Mesenchymal stem cell (in vitro differentiated cells and primary cell): Measurements from ENCODE around the gene SDHAF2.
"Not testable (repeated sequence)": the region's sequence is repeated elsewhere in the genome, so short reads cannot be mapped to it uniquely, and the experiment has no call there.

Source experiments
- DNase-seq: peaks from one replicate; pipeline ENCODE4 v3.0.0-alpha.2; 2013
- H2AFZ ChIP-seq: one replicate; pipeline ENCODE4 v1.6.1; 2013; ENCODE audit warnings: low read depth, mild to moderate bottlenecking, control low read depth, inconsistent platforms, low read length, moderate library complexity
- H2AK5ac ChIP-seq: 2 replicates; pipeline ENCODE4 v1.6.1; 2013; ENCODE audit warnings: low read length, moderate library complexity, mild to moderate bottlenecking, inconsistent platforms; ENCODE audit not compliant: severe bottlenecking
- H2BK120ac ChIP-seq: one replicate; pipeline ENCODE4 v1.6.1; 2013; ENCODE audit warnings: low read depth, mild to moderate bottlenecking, inconsistent platforms, low read length, moderate library complexity
- H2BK12ac ChIP-seq, 2 experiments: one replicate each; pipeline ENCODE4 v1.6.1; 2013; ENCODE audit warnings: inconsistent platforms in 2 of 2, low read length in 2 of 2, mild to moderate bottlenecking in 2 of 2, moderate library complexity in 2 of 2, control low read depth in 1 of 2
- H2BK15ac ChIP-seq: one replicate; pipeline ENCODE4 v1.6.1; 2013; ENCODE audit warnings: mild to moderate bottlenecking, low read depth, inconsistent platforms; ENCODE audit not compliant: poor library complexity, severe bottlenecking
- H2BK5ac ChIP-seq: 2 replicates; pipeline ENCODE4 v1.6.1; 2013; ENCODE audit warnings: low read depth, mild to moderate bottlenecking, low read length, control low read depth, inconsistent platforms; ENCODE audit not compliant: poor library complexity, severe bottlenecking
- H3K14ac ChIP-seq, 2 experiments: one replicate each; pipeline ENCODE4 v1.6.1; 2013; ENCODE audit warnings: inconsistent platforms in 2 of 2, low read length in 2 of 2, control low read depth in 1 of 2, mild to moderate bottlenecking in 1 of 2, moderate library complexity in 1 of 2
- H3K18ac ChIP-seq, 2 experiments: one replicate each; pipeline ENCODE4 v1.6.1; 2013; ENCODE audit warnings: inconsistent platforms in 2 of 2, low read length in 2 of 2, control low read depth in 1 of 2, low read depth in 1 of 2, mild to moderate bottlenecking in 1 of 2
- H3K23ac ChIP-seq, 2 experiments: one replicate each; pipeline ENCODE4 v1.6.1; 2013; ENCODE audit warnings: inconsistent platforms in 2 of 2, low read length in 2 of 2, mild to moderate bottlenecking in 2 of 2, moderate library complexity in 2 of 2, control low read depth in 1 of 2
- H3K27ac ChIP-seq: 2 replicates; pipeline ENCODE4 v1.5.1; 2013; ENCODE audit warnings: mild to moderate bottlenecking, moderate library complexity, low read length, control low read depth, inconsistent platforms; ENCODE audit not compliant: poor library complexity, severe bottlenecking
- H3K27me3 ChIP-seq, 2 experiments: 2 replicates each; pipeline versions ENCODE4 v1.6.1 to v1.7.0; 2013; ENCODE audit warnings: low read length in 2 of 2, mild to moderate bottlenecking in 2 of 2, moderate library complexity in 2 of 2, control low read depth in 1 of 2, inconsistent platforms in 1 of 2; ENCODE audit not compliant: control insufficient read depth in 1 of 2, insufficient read depth in 1 of 2
- H3K36me3 ChIP-seq, 2 experiments: 2 replicates each; pipeline versions ENCODE4 v1.6.1 to v1.7.0; 2013; ENCODE audit warnings: low read length in 2 of 2, control low read depth in 1 of 2, inconsistent platforms in 1 of 2, low read depth in 1 of 2, mild to moderate bottlenecking in 1 of 2; ENCODE audit not compliant: insufficient read depth in 2 of 2, control insufficient read depth in 1 of 2
- H3K4ac ChIP-seq, 2 experiments: one replicate each; pipeline ENCODE4 v1.6.1; 2013; ENCODE audit warnings: inconsistent platforms in 2 of 2, low read length in 2 of 2, mild to moderate bottlenecking in 2 of 2, moderate library complexity in 2 of 2, control low read depth in 1 of 2, low read depth in 1 of 2
- H3K4me1 ChIP-seq: 2 replicates; pipeline ENCODE4 v1.6.1; 2013; ENCODE audit warnings: low read depth, low read length, control low read depth; ENCODE audit not compliant: control insufficient read depth, insufficient read depth
- H3K4me2 ChIP-seq: 2 replicates; pipeline ENCODE4 v1.6.1; 2013; ENCODE audit warnings: low read length, mild to moderate bottlenecking, inconsistent platforms; ENCODE audit not compliant: poor library complexity, severe bottlenecking
- H3K4me3 ChIP-seq, 2 experiments: 2 replicates each; pipeline versions ENCODE4 v1.5.1 to v1.7.0; 2013; ENCODE audit warnings: low read length in 2 of 2, mild to moderate bottlenecking in 2 of 2, control low read depth in 1 of 2, low read depth in 1 of 2; ENCODE audit not compliant: insufficient read depth in 1 of 2
- H3K79me1 ChIP-seq: replicated peaks from 2 replicates; pipeline ENCODE4 v1.6.1; 2013; ENCODE audit warnings: mild to moderate bottlenecking, control low read depth, low read length, inconsistent platforms; ENCODE audit not compliant: poor library complexity, severe bottlenecking
- H3K9ac ChIP-seq: 2 replicates; pipeline ENCODE4 v1.7.0; 2013; ENCODE audit warnings: mild to moderate bottlenecking, low read length, moderate library complexity
- H3K9me3 ChIP-seq: 2 replicates; pipeline ENCODE4 v1.7.0; 2013; ENCODE audit warnings: mild to moderate bottlenecking, low read length; ENCODE audit not compliant: control insufficient read depth
- H4K8ac ChIP-seq: one replicate; pipeline ENCODE4 v1.6.1; 2013; ENCODE audit warnings: inconsistent platforms, mild to moderate bottlenecking, low read length, moderate library complexity
- H4K91ac ChIP-seq: one replicate; pipeline ENCODE4 v1.6.1; 2013; ENCODE audit warnings: mild to moderate bottlenecking, low read length, inconsistent platforms
- WGBS: methylation state at CpG from one replicate; pipeline ENCODE4 v1.1.7; 2013; ENCODE audit warnings: mixed read lengths; 5-methylcytosine and 5-hydroxymethylcytosine counted together

The SDHAF2 gene

GRCh38 chr11:61430839-61431238, 915 bp downstream of the SDHAF2 start:
- not testable (repeated sequence) for H3K4ac ChIP-seq, H2AK5ac ChIP-seq, H3K18ac ChIP-seq, H2BK120ac ChIP-seq, H3K27me3 ChIP-seq, DNase-seq, H4K8ac ChIP-seq, H2BK15ac ChIP-seq, H3K14ac ChIP-seq, H3K23ac ChIP-seq, H3K27ac ChIP-seq, H3K9me3 ChIP-seq, H2BK12ac ChIP-seq, H2BK5ac ChIP-seq, H2AFZ ChIP-seq, H3K4me1 ChIP-seq, H4K91ac ChIP-seq
- peak overlapping the region; percentile 97 for H3K9ac ChIP-seq
- peak overlapping the region; percentile 54 for H3K4me2 ChIP-seq
- H3K36me3 ChIP-seq, result peaks cover 10 to 41% of the 10 kb centered on the region in 2 experiments
- H3K79me1 ChIP-seq, result peaks cover 13% of the 10 kb centered on the region
- WGBS, result 88% methylated on average over 8 of the region's 10 CpGs
- peak overlapping the region in 1 of 2 experiments; percentile 97 for H3K4me3 ChIP-seq

GRCh38 chr11:61437496-61437895, 7.6 kb downstream of the SDHAF2 start:
- Histone ChIP-seq H2BK12ac (no peak overlapping the region), H3K4me2 (no peak overlapping the region), H3K36me3 (peaks cover 28 to 69% of the 10 kb centered on the region in 2 experiments), H3K27ac (no peak overlapping the region), H4K91ac (no peak overlapping the region), H3K4me3 (no peak overlapping the region), H2BK120ac (no peak overlapping the region), H3K9me3 (no peaks in the 10 kb centered on the region), H2BK15ac (no peak overlapping the region), H3K4me1 (peaks cover 1% of the 10 kb centered on the region), H3K23ac (no peak overlapping the region), H2AFZ (no peak overlapping the region), H3K4ac (no peak overlapping the region), H2AK5ac (no peak overlapping the region), H3K18ac (no peak overlapping the region), H3K79me1 (peaks cover 22% of the 10 kb centered on the region), H4K8ac (no peak overlapping the region), H2BK5ac (no peak overlapping the region), H3K14ac (no peak overlapping the region), H3K9ac (no peak overlapping the region), H3K27me3 (no peaks in the 10 kb centered on the region)
- no peak for DNase-seq
- 96% methylated on average over 5 of the region's 5 CpGs for WGBS

- Histone ChIP-seq H3K79me1 (peaks cover 31% of the 10 kb centered on the region), H3K27ac (no peak overlapping the region), H3K14ac (no peak overlapping the region), H2AK5ac (no peak overlapping the region), H3K27me3 (no peaks in the 10 kb centered on the region), H2BK15ac (no peak overlapping the region), H4K8ac (no peak overlapping the region), H2AFZ (no peak overlapping the region), H3K4me2 (no peak overlapping the region), H3K36me3 (peaks cover 43 to 72% of the 10 kb centered on the region in 2 experiments), H3K9ac (no peak overlapping the region), H3K4ac (no peak overlapping the region), H3K9me3 (no peaks in the 10 kb centered on the region), H3K18ac (no peak overlapping the region), H2BK5ac (no peak overlapping the region), H3K4me3 (no peak overlapping the region), H3K4me1 (peaks cover 6% of the 10 kb centered on the region), H3K23ac (no peak overlapping the region), H4K91ac (no peak overlapping the region), H2BK120ac (no peak overlapping the region), H2BK12ac (no peak overlapping the region)
- WGBS, result 98% methylated on average over 1 of the region's 1 CpG
- no peak for DNase-seq
Measured at GRCh38 chr11:61439615-61440014, 9.7 kb downstream of the SDHAF2 start.

GRCh38 chr11:61442616-61443015, 12.7 kb downstream of the SDHAF2 start:
- H3K4ac ChIP-seq, result no peak overlapping the region

More at GRCh38 chr11:61442616-61443015, 12.7 kb downstream of the SDHAF2 start:
- no peak overlapping the region for H3K14ac ChIP-seq
- no peak overlapping the region for H3K23ac ChIP-seq
- peaks cover 40% of the 10 kb centered on the region for H3K79me1 ChIP-seq
- no peak overlapping the region for H2BK5ac ChIP-seq
- H4K91ac ChIP-seq, result no peak overlapping the region
- WGBS, result 97% methylated on average over 6 of the region's 6 CpGs
- H3K27ac ChIP-seq, result no peak overlapping the region
- H4K8ac ChIP-seq, result no peak overlapping the region
- DNase-seq, result no peak
- no peak overlapping the region for H2BK12ac ChIP-seq
- peaks cover 12% of the 10 kb centered on the region for H3K4me1 ChIP-seq
- no peak overlapping the region for H2BK15ac ChIP-seq
- H3K9ac ChIP-seq, result no peak overlapping the region
- peaks cover 53 to 79% of the 10 kb centered on the region in 2 experiments for H3K36me3 ChIP-seq
- H3K27me3 ChIP-seq, result no peaks in the 10 kb centered on the region
- H2AFZ ChIP-seq, result no peak overlapping the region
- no peak overlapping the region for H3K18ac ChIP-seq
- no peaks in the 10 kb centered on the region for H3K9me3 ChIP-seq
- H3K4me2 ChIP-seq, result no peak overlapping the region
- no peak overlapping the region for H2BK120ac ChIP-seq
- H2AK5ac ChIP-seq, result no peak overlapping the region
- H3K4me3 ChIP-seq, result no peak overlapping the region
